ENCODE results near the gene POLR2L. TPM values are rescaled to one million over a fixed set of nuclear protein-coding genes. Genes with fewer than 3 reads are reported as not detected.

The POLR2L gene
- total RNA-seq, 1 experiment from 2014 or later = 99.7 TPM

GRCh38 chr11:869399-870126, 27.2 kb upstream of the POLR2L start:
- Histone ChIP-seq H3K36me3 (ENCODE audit: low read depth) (no peaks in the 10 kb centered on the region), H3K4me2 (no peak overlapping the region), H2AFZ (no peak overlapping the region), H3K9me2 (ENCODE audit: insufficient read depth) (no peaks in the 10 kb centered on the region), H3K9me3 (ENCODE audit: insufficient read depth, low read depth) (no peaks in the 10 kb centered on the region), H3K4me3 (no peak overlapping the region), H4K20me1 (ENCODE audit: insufficient read depth) (no peaks in the 10 kb centered on the region; the same call in 1 of the 2 replicates), H3K79me2 (ENCODE audit: low read depth) (no peaks in the 10 kb centered on the region), H3K27ac (no peak overlapping the region), H3K27me3 (ENCODE audit: insufficient read depth, low read depth) (no peaks in the 10 kb centered on the region), H3F3A (ENCODE audit: insufficient read depth, low read depth) (no peaks in the 10 kb centered on the region), H3K4me1 (replicated peaks; ENCODE audit: insufficient read depth) (no peaks in the 10 kb centered on the region)
- BruUV-seq (replicated peaks) = no TSS peak
- POLR2A ChIA-PET (ENCODE audit: unreplicated experiment) = no interaction called here
- CTCF ChIA-PET = no interaction called here
- TF ChIP-seq CTCF (conservative IDR thresholded peaks at IDR 0.05) (no peak), EZH2 (IDR thresholded peaks at IDR 0.05; ENCODE audit: low read depth) (no peak)
- DNase-seq = no peak
- intact Hi-C loops (cut with micrococcal nuclease; ENCODE audit: unreplicated experiment) = no loop called here

GRCh38 chr11:868802-869201, 26.5 kb upstream of the POLR2L start:
- no peaks in the 10 kb centered on the region for H3K36me3 ChIP-seq (ENCODE audit: low read depth)
- no peaks in the 10 kb centered on the region for H3K9me3 ChIP-seq (ENCODE audit: insufficient read depth, low read depth)
- DNase-seq = no peak
- H3F3A ChIP-seq (ENCODE audit: insufficient read depth, low read depth) = no peaks in the 10 kb centered on the region
- CTCF ChIA-PET = no interaction called here
- no peaks in the 10 kb centered on the region for H3K4me1 ChIP-seq (replicated peaks; ENCODE audit: insufficient read depth)
- no peaks in the 10 kb centered on the region for H3K9me2 ChIP-seq (ENCODE audit: insufficient read depth)
- H4K20me1 ChIP-seq (ENCODE audit: insufficient read depth) = no peaks in the 10 kb centered on the region; the same call in 1 of the 2 replicates
- POLR2A ChIA-PET (ENCODE audit: unreplicated experiment) = no interaction called here
- H3K4me2 ChIP-seq = no peak overlapping the region
- TF ChIP-seq CTCF (conservative IDR thresholded peaks at IDR 0.05) (no peak), EZH2 (IDR thresholded peaks at IDR 0.05; ENCODE audit: low read depth) (no peak)
- H3K27me3 ChIP-seq (ENCODE audit: insufficient read depth, low read depth) = no peaks in the 10 kb centered on the region
- intact Hi-C loops (cut with micrococcal nuclease; ENCODE audit: unreplicated experiment) = no loop called here
- no peak overlapping the region for H3K4me3 ChIP-seq
- no peak overlapping the region for H2AFZ ChIP-seq
- no peaks in the 10 kb centered on the region for H3K79me2 ChIP-seq (ENCODE audit: low read depth)
- no peak overlapping the region for H3K27ac ChIP-seq
- no TSS peak for BruUV-seq (replicated peaks)

GRCh38 chr11:868394-868793, 26.1 kb upstream of the POLR2L start:
- no peak for DNase-seq
- no peaks in the 10 kb centered on the region for H3K79me2 ChIP-seq (ENCODE audit: low read depth)
- H3K4me2 ChIP-seq = no peak overlapping the region
- no peaks in the 10 kb centered on the region for H3K9me2 ChIP-seq (ENCODE audit: insufficient read depth)
- no peaks in the 10 kb centered on the region for H3K36me3 ChIP-seq (ENCODE audit: low read depth)
- no TSS peak for BruUV-seq (replicated peaks)
- intact Hi-C loops (cut with micrococcal nuclease; ENCODE audit: unreplicated experiment) = no loop called here
- H3K9me3 ChIP-seq (ENCODE audit: insufficient read depth, low read depth) = no peaks in the 10 kb centered on the region
- no peak overlapping the region for H3K4me3 ChIP-seq
- no peaks in the 10 kb centered on the region for H3K4me1 ChIP-seq (replicated peaks; ENCODE audit: insufficient read depth)
- H3K27me3 ChIP-seq (ENCODE audit: insufficient read depth, low read depth) = no peaks in the 10 kb centered on the region
- TF ChIP-seq EZH2 (IDR thresholded peaks at IDR 0.05; ENCODE audit: low read depth) (no peak), CTCF (conservative IDR thresholded peaks at IDR 0.05) (no peak)
- CTCF ChIA-PET = no interaction called here
- no peaks in the 10 kb centered on the region; the same call in 1 of the 2 replicates for H4K20me1 ChIP-seq (ENCODE audit: insufficient read depth)
- POLR2A ChIA-PET (ENCODE audit: unreplicated experiment) = no interaction called here
- H3K27ac ChIP-seq = no peak overlapping the region
- no peaks in the 10 kb centered on the region for H3F3A ChIP-seq (ENCODE audit: insufficient read depth, low read depth)
- no peak overlapping the region for H2AFZ ChIP-seq

Measured in PC-9 (cell line).